ENCODE data around the gene ENTPD6. TPM values are rescaled to one million over a fixed set of nuclear protein-coding genes. Genes with fewer than 3 reads are reported as not detected.

ENTPD6 gene
- total RNA-seq, 1 donor: 50.7 TPM

GRCh38 chr20:25216199-25216945 is 20.9 kb downstream of the ENTPD6 start:
- Histone ChIP-seq H3K36me3 (ENCODE audit: insufficient read depth, low read length) (peaks cover 80% of the 10 kb centered on the region), H3K79me2 (ENCODE audit: insufficient read depth, low read length) (no peaks in the 10 kb centered on the region)

DNA sequence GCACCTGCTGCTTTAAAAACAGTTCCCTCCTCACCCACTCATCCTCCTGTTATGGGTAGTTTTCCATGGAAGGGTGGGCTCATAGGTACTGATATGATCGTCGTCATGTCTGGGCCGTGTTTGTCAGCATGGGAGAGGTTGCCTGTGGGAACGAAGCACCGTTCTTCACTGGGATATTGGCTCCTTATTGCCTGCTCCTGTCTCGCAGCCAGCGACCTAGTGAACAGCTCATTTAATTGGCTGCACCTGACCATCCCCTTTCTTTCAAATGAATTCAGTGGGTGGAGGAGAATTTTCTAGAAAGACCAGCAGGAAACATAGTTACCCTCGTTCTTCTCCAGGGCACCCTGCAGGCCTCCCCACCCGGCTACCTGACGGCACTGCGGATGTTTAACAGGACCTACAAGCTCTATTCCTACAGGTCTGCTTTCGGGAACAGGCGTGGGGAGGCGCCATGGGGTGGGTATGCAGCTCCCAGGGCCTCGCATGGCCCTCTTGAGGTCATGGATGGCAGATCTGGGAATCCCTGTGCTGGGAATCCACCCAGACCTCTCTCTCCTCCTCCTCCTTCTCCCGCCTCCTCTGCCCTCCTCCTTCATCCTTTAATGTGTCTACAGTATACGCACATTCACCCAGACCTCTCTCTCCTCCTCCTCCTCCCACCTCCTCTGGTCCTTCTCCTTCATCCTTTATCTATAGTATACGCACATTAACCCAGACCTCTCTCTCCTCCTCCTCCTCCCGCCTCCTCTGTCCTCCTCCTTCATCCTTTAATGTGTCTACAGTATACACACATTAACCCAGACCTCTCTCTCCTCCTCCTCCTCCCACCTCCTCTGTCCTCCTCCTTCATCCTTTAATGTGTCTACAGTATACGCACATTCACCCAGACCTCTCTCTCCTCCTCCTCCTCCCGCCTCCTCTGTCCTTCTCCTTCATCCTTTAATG is 21.9 kb downstream of the ENTPD6 start:
- H3K9me3 ChIP-seq (ENCODE audit: low read depth, low read length): no peaks in the 10 kb centered on the region
- TF ChIP-seq, protein P1, sequence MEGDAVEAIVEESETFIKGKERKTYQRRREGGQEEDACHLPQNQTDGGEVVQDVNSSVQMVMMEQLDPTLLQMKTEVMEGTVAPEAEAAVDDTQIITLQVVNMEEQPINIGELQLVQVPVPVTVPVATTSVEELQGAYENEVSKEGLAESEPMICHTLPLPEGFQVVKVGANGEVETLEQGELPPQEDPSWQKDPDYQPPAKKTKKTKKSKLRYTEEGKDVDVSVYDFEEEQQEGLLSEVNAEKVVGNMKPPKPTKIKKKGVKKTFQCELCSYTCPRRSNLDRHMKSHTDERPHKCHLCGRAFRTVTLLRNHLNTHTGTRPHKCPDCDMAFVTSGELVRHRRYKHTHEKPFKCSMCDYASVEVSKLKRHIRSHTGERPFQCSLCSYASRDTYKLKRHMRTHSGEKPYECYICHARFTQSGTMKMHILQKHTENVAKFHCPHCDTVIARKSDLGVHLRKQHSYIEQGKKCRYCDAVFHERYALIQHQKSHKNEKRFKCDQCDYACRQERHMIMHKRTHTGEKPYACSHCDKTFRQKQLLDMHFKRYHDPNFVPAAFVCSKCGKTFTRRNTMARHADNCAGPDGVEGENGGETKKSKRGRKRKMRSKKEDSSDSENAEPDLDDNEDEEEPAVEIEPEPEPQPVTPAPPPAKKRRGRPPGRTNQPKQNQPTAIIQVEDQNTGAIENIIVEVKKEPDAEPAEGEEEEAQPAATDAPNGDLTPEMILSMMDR (IDR thresholded peaks at IDR 0.05; ENCODE audit: extremely low read depth, low read depth, low read length): no peak

More at GRCh38 chr20:25216199-25216945, 20.9 kb downstream of the ENTPD6 start:
- Histone ChIP-seq H4K20me1 (ENCODE audit: insufficient read depth, low read length) (peaks cover 3% of the 10 kb centered on the region), H3K27ac (ENCODE audit: low read depth, low read length) (no peak overlapping the region), H3K27me3 (ENCODE audit: insufficient read depth, low read length) (no peaks in the 10 kb centered on the region), H3K4me2 (ENCODE audit: insufficient read depth, low read length) (no peak overlapping the region), H3K9me3 (ENCODE audit: low read depth, low read length) (no peaks in the 10 kb centered on the region), H3K4me3 (ENCODE audit: insufficient read depth, low read length) (no peak overlapping the region), H3K4me1 (ENCODE audit: insufficient read depth, low read length) (no peaks in the 10 kb centered on the region), H2AFZ (ENCODE audit: low read length) (no peak overlapping the region)
- TF ChIP-seq, protein P1 (IDR thresholded peaks at IDR 0.05; ENCODE audit: extremely low read depth, low read depth, low read length): no peak
- DNase-seq (ENCODE audit: insufficient read length, low spot score, missing footprints): no peak

GRCh38 chr20:25218109-25218486 is 22.6 kb downstream of the ENTPD6 start:
- H3K36me3 ChIP-seq (ENCODE audit: insufficient read depth, low read length): peaks cover 69% of the 10 kb centered on the region
- TF ChIP-seq, protein P1 (IDR thresholded peaks at IDR 0.05; ENCODE audit: extremely low read depth, low read depth, low read length): no peak

More for the DNA sequence above, 21.9 kb downstream of the ENTPD6 start:
- H4K20me1 ChIP-seq (ENCODE audit: insufficient read depth, low read length): peaks cover under 1% of the 10 kb centered on the region
- H3K27me3 ChIP-seq (ENCODE audit: insufficient read depth, low read length): no peaks in the 10 kb centered on the region
- H3K4me2 ChIP-seq (ENCODE audit: insufficient read depth, low read length): no peak overlapping the region
- H3K4me1 ChIP-seq (ENCODE audit: insufficient read depth, low read length): no peaks in the 10 kb centered on the region
- H3K27ac ChIP-seq (ENCODE audit: low read depth, low read length): no peak overlapping the region
- no peaks in the 10 kb centered on the region for H3K79me2 ChIP-seq (ENCODE audit: insufficient read depth, low read length)
- DNase-seq (ENCODE audit: insufficient read length, low spot score, missing footprints): no peak
- no peak overlapping the region for H3K4me3 ChIP-seq (ENCODE audit: insufficient read depth, low read length)
- no peak overlapping the region for H2AFZ ChIP-seq (ENCODE audit: low read length)
- H3K36me3 ChIP-seq (ENCODE audit: insufficient read depth, low read length): peaks cover 72% of the 10 kb centered on the region

GRCh38 chr20:25218492-25218891 is 23.0 kb downstream of the ENTPD6 start:
- H3K4me2 ChIP-seq (ENCODE audit: insufficient read depth, low read length): no peak overlapping the region
- H3K36me3 ChIP-seq (ENCODE audit: insufficient read depth, low read length): peaks cover 65% of the 10 kb centered on the region
- H3K79me2 ChIP-seq (ENCODE audit: insufficient read depth, low read length): no peaks in the 10 kb centered on the region
- H2AFZ ChIP-seq (ENCODE audit: low read length): no peak overlapping the region
- H3K4me1 ChIP-seq (ENCODE audit: insufficient read depth, low read length): peaks cover 6% of the 10 kb centered on the region
- no peaks in the 10 kb centered on the region for H4K20me1 ChIP-seq (ENCODE audit: insufficient read depth, low read length)
- no peaks in the 10 kb centered on the region for H3K9me3 ChIP-seq (ENCODE audit: low read depth, low read length)
- TF ChIP-seq, protein P1 (IDR thresholded peaks at IDR 0.05; ENCODE audit: extremely low read depth, low read depth, low read length): no peak
- no peaks in the 10 kb centered on the region for H3K27me3 ChIP-seq (ENCODE audit: insufficient read depth, low read length)
- H3K27ac ChIP-seq (ENCODE audit: low read depth, low read length): no peak overlapping the region
- no peak for DNase-seq (ENCODE audit: insufficient read length, low spot score, missing footprints)
- H3K4me3 ChIP-seq (ENCODE audit: insufficient read depth, low read length): no peak overlapping the region

More at GRCh38 chr20:25218109-25218486, 22.6 kb downstream of the ENTPD6 start:
- Histone ChIP-seq H3K4me3 (ENCODE audit: insufficient read depth, low read length) (no peak overlapping the region), H3K9me3 (ENCODE audit: low read depth, low read length) (no peaks in the 10 kb centered on the region), H3K79me2 (ENCODE audit: insufficient read depth, low read length) (no peaks in the 10 kb centered on the region), H2AFZ (ENCODE audit: low read length) (no peak overlapping the region), H3K4me2 (ENCODE audit: insufficient read depth, low read length) (no peak overlapping the region), H3K4me1 (ENCODE audit: insufficient read depth, low read length) (peaks cover 2% of the 10 kb centered on the region), H3K27me3 (ENCODE audit: insufficient read depth, low read length) (no peaks in the 10 kb centered on the region), H4K20me1 (ENCODE audit: insufficient read depth, low read length) (no peaks in the 10 kb centered on the region), H3K27ac (ENCODE audit: low read depth, low read length) (no peak overlapping the region)
- DNase-seq (ENCODE audit: insufficient read length, low spot score, missing footprints): no peak

Measured in osteoblast (primary cell).